CD4-positive, alpha-beta T cell treated with Interleukin-10 for 1 hour (primary cell): Measurements from ENCODE around the gene RGL3.
"Not testable (repeated sequence)": the region's sequence is repeated elsewhere in the genome, so short reads cannot be mapped to it uniquely, and the experiment has no call there.

Experiments
- DNase-seq: peaks from one replicate; pipeline ENCODE4 v3.0.0-alpha.2; 2020

The RGL3 gene

DNA sequence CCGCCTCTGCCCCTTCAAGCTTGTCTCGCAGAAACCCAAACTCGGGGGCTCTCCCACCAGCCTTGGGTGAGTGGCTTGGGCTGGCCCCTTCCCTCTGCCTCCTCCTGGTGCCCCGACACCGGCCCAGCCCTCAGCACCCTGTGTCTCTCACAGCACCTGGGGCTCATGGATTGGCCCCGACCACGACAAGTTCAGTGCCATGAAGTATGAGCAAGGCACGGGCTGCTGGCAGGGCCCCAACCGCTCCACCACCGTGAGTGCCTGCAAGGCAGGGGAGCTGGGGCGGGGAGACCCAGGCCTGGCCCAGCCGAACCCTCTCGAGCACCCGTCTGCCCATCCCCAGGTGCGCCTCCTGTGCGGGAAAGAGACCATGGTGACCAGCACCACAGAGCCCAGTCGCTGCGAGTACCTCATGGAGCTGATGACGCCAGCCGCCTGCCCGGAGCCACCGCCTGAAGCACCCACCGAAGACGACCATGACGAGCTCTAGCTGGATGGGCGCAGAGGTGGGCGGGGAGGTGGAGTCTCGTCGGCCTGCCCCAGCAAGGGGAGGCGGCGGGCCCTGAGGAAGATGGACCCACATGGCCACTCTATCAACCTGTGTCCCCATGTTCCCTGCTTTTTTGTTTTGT lies 29.9 kb upstream of the RGL3 start:
- no peak for DNase-seq

DNA sequence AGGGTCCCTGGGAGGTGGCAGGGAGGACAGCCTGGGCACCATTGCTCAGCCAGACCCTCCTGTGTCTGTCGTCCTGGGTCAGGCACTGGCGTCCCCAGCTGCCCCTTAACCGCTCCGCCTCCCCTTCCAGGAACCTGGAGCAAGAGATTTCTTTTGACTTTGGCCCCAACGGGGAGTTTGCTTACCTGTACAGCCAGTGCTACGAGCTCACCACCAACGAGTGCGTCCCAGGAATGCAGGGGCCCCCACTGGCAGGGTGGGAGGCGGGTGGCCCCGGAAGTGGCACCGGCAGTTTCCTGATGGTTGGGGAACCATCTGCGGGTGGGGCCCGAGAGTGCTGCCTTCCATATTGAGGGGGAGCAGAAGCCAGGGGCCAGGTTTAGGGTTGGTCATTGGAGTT lies 29.3 kb upstream of the RGL3 start:
- DNase-seq = no peak

DNA sequence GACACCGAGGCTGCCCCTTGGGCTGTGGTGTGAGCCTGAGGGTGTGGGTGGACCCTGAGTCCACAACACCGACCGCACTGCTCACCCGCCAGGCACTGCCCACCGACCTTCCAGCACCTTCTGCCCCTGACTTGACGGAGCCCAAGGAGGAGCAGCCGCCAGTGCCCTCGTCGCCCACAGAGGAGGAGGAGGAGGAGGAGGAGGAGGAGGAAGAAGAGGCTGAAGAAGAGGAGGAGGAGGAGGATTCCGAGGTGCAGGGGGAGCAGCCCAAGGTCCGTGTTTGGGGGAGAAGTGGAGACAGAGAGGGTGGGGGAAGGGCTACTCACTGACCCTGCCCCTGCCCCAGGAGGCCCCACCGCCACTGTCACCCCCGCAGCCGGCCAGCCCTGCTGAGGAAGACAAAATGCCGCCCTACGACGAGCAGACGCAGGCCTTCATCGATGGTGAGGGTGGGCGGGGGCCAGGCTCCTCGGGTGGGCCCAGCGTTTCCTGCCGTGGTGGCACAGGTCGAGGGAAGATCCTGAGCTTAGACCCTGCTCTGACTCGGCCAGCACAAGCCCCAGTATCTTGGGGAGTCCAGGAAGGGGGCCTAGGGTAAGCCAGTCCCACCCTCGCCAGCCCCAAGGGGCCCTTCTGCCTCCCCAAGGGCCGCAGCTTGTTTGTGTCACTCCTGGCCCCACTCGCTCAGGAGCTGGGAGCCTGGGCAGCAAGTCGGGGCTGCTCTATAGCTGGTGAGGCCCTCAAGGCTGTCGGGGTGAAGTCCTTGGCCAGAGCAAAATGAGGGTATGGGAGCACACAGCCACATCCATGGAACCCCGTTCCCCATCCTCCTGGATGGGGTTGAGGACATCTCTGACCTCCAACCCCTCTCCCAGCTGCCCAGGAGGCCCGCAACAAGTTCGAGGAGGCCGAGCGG lies 28.5 kb upstream of the RGL3 start:
- DNase-seq = no peak

DNA sequence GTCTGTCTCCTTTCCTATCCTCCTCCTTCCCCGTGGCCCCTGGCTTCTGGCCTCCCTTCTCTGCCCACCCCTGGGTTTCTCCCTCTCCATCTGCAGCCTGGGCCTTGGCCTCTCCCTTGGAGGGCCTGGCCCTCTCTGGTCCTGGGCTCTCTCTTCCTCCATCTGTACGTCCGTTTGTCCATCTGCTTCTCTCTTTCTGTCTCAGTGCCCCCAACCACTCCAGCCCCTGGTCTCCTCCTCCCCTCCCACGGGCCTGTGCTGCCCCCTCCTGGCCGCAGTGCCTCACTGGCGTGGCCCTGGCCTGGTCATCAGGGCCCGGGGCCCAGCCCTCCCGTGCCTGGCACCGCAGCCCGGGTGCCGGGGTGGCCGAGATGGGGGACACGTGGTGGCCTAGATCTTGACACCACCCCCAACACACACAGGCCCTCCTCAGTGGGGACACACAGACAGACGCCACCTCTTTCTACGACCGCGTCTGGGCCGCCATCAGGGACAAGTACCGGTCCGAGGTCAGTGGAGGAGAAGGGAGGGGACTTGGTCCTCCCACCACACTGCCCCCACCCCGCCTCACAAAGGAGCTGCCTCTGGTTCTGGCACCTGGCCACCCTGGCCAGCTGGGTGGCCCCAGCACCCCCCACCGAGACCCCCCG lies 27.7 kb upstream of the RGL3 start:
- peak; percentile 51 for DNase-seq

DNA sequence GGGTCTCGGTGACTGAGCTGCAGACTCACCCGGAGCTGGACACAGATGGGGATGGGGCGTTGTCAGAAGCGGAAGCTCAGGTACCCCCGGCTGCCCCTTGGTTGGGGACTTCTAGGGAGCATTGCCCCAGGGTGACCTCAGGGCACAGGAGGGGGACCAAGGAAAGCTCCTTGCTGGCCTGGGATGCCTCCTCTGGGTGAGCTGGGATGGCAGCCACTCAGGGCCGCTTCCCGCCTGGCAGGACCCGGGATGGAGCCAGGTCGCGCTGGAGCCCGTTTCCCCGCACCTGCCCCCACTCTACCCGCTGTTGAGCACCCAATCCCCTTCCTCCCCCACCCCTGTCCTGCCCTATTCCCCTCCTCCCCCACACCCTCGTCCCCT lies 27.1 kb upstream of the RGL3 start:
- DNase-seq = no peak

DNA sequence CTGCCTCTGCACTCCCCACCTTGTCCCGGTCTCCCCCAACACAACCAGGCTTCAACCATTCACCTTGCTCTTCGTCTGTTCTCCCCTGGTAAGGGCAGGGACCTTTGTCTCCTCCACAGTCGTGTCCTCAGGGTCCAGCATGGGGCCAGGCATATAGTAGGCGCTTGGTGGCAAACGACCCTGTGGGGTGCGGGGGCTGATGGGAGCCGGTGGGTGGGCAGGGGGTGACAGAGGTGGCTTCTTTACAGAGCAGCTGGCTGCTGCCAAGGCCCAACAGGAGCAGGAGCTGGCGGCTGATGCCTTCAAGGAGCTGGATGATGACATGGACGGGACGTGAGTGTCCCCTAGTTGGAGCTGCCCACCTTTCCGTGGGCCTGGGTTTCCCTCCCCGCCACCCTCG lies 26.0 kb upstream of the RGL3 start:
- DNase-seq = no peak

DNA sequence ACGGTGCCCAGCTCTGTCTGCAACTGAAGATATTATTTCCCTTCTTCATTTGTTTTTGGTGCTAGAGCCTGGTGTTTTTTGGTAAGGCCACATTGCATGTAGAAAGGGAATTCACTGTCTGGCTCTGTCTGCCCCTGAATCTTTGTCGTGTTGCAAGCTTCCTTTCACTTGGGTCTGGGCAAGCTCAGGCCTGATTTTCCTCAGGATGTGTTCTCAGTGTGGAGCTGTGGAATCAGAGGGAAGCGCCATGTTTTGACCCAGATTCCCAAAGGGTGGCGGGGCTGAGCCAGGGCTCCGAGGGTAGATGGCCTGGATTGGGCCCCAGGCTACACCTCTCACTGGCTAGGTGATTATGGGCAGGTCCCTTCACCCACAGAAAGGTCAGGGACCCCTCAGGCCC lies 24.9 kb upstream of the RGL3 start:
- no peak for DNase-seq

DNA sequence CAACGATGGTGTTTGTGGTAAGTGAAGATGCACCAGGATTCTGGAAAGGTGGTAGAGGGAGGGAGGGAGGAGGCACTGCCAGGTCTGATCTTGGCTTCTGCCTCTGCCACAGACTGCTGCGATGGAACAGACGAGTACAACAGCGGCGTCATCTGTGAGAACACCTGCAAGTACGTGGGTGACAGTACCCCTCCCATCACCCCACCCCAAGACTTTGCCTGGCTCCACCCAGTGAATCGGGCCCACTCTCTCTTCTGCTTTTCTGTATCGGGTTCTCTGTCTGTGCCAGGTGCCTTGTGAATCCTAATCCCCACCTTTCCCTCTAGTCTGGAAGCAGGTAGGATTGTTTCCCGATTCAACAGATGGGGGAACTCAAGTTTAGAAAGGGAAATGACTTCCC lies 18.8 kb upstream of the RGL3 start:
- no peak for DNase-seq

DNA sequence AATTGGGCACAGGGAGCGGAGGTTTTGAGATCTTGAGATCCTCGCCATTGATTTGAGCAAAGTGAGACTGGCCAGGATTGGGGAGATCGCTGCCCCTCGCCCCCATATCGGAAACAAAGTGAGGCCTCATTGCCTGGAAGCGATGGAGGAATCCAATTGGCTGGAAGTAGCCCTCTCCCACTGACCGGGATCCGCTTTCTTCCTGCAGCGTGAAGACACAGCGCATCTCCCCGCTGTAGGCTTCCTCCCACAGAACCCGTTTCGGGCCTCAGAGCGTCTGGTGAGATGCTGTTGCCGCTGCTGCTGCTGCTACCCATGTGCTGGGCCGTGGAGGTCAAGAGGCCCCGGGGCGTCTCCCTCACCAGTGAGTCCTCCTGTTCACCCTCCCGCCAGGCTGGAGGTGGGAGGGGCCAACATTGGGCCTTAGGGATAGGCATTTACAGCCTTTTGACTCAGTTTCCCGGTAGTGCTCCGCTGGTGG lies 16.8 kb upstream of the RGL3 start:
- no peak for DNase-seq

DNA sequence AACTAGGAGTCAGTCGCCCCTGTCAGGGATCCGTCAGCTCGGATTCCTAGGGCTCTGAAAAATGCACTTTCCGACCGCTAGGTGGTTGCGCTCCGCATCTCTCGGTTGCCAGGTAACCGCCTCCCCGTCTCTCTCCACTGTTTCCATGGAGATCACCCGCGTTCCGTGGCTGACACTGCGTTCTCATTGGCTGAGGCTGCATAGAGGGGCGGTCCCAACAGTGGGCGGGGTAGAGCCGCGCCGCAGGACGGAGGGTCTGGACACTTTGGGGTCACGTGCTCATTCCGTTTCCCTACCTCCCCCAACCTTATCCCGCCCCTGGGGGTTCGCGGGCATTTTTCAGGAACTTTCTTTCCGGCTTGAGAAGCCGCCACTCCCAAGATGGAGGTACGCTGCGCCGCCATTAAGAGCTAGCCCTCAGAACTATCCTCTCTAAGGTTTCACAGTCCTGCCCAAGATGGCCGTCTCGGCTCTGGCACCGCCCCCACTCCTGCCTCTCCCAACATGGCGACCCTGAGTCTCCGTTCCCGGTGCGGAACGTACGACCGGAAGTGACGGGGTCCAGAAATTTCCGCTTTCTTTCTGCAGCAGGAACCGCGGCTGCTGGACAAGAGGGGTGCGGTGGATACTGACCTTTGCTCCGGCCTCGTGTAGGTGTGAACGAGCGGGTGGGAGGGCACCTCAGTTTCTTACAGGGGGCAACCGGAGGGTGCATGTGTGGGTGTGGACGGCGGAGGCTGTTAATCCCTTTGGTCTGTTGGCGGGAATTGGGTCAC lies 16.1 kb upstream of the RGL3 start, which contains the start of the genes ODAD3 and PRKCSH:
TSS of gene ODAD3 (minus strand) at position 65 of the 776 bp plus-strand sequence. CDS start 105 bp downstream, outside the sequence.
TSS of gene PRKCSH (plus strand) at position 579 of the 776 bp plus-strand sequence. CDS start 483 bp downstream, outside the sequence.
- DNase-seq = peak; percentile 99

DNA sequence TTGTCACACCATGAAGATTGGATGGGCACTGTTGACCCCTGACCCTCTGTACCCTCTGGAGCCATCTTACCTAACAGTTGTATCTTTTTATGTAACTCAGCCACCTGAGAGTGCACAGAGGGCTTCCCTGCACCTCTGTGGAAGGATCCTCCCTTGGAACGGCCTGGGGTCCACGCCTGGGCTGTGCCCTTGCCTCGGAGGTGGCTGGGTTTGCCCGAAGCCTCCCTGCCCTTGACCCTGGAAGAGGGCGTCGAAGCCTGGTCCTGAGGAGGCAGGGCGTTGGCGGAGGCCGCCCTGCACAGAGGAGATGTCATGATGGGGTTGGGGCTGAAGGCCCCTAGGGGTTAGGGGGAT lies 15.6 kb upstream of the RGL3 start:
- no peak for DNase-seq

DNA sequence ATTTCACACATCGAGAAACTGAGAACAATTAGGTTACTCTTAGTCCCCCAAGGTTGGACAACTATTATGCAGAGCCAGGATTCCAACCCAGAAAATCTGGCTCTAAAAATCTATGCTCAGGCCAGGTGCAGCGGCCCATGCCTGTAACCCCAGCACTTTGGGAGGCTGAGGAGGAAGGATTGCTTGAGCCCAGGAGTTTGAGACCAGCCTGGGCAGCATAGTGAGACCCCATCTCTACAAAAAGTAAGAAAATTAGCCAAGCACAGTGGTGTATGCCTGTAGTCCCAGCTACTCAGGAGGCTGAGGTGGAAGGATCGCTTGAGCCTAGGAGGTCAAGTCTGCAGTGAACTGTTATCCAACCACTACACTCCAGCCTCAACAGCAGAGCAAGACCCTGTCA lies 14.4 kb upstream of the RGL3 start:
- DNase-seq = not testable (repeated sequence)

DNA sequence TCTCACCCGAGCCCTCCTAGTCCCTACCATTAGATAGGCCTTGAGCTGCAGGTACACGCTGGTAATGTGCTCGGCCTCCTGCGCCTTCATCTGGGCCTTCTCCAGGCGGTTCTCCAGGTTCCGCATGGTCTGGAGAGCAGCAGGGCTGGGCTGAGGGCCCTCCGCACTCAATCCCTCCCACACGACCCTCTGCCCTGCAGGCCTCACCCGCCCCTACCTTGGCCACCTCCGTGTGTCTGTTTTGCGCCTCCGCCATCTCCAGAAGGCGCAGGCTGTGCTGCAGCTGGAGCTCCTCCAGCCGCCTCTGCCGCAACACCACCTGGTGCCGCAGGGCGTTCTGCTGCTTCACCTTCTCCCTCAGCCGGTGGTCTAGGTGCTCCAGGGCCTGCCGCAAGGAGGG lies 7.5 kb upstream of the RGL3 start:
- DNase-seq = no peak

DNA sequence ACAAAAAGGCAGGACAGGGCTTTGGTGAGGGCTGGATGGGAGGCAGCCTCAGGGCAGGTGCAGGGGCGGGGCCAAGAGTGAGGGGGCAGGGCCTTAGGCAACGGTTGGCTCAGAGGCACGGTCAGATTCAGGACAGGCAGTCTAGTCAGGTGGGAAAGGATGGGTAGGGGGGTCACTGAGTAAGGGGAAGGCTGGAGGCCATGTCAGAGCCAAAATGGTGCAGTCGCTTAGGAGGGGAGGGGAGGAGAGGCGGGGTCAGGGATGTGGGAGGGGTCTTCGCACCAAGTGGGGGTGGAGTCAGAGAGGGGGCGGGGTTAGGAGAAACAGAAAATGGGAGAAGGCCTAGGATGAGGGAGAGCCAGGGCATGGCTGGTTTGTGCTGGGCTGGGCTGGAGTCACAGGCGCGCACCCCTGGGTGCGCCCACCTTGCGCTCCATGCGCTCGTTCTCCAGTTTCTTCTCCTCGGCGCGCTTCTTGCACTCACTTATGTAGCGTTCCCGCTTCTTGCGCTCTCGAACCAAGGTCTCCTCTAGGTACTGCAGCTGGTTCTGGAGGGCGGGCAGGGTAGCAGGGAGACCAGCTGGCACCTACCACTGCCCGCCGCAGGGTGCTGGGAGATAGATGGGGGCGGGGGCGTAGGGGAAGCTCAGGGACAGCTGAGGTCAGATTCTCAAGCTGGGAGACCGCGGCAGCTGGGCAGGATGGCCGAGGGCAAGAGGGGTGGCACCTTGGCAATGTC lies 6.8 kb upstream of the RGL3 start:
- DNase-seq = no peak

DNA sequence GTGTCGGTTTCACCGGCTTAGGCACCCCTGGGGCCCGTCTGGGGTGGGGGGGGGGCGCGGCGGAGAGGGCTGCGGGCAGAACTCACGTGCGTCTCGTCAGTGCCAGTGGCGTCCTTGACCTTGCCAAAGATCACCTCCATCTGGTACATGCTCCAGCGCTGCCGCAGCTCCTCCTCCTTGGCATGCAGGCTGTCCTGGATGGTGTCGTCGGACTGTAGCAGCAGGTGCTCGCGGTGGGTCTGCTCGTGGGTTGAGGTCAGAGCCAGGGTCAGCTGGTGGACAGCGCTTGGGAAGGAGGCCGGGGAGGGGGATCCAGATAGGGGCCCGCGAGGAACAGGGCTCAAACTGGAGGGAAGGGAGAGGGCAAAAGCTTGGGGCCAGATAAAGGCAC lies 4.7 kb upstream of the RGL3 start:
- DNase-seq = no peak

DNA sequence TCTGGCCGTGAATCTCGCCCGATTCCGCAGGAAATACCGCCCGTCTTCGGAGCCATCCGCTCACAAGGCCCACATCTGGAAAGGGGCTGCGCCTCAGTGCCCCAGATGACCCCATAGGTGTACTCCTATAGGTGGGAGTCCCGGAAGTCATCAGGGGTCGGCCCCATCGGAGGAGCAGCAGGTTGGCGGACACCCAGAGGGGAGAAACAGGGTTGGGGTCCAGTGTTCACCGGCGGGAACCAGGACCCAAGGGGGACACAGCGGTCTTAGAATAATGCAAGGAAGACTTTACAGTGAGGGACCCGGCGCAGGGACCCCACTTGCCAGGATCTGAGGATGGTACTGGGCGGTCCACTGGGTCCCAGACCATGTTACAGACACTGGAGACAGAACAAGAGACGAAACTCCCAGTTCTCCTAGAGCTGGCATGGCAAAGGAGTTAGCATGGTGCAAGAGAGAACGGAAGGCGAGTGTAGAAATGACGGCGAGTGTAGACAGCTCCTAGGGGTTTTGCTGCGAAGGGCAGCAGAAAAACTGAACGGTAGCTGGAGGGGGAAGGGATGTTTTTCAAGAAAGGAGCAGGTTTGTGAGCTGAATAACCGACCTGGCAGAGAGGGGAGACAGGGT lies 4.2 kb upstream of the RGL3 start:
- no peak for DNase-seq

DNA sequence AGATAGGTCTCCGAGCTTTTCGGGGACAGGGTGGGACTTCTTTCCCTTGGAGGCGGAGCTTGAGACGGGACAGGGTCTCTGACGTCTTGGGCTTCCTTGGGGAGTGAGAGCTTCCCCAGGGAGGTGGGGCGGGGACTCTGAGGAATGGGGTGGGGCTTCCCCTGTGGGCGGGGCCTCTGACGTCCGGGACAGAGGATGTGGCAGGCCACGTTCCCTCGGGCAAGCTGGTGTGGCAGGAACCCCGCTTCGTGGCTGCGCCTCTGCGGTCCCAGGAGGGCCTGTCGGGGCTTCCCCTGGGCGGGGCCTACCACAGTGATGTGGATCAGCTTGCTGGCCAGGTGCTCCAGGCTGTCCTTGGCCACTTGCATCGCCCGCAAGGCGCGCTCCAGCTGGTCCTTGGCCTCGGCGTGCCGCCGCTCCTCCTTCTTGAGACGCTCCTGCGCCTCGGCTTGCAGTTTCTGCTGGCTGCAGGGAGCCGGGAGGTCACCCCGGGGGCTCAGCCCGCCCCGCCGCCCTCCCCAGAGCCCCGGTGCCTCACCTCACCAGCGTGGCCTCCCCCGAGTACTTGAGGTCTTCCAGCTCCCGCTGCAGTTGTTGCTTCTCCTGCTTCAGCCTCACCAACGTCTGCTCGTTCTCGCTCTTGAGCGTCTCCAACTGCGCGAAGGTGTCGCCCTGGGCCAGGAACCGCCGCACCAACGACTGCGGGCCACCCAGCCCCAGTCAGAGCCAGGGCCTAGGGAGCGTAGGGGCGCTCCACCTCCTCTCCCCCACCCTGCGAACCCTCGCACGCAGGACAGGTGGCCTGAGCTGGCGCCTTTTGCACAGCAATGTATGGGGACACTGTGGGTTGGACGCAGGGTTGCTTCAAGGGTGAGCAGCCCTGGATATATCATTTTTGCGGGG lies 3.3 kb upstream of the RGL3 start:
- DNase-seq = peak; percentile 82

DNA sequence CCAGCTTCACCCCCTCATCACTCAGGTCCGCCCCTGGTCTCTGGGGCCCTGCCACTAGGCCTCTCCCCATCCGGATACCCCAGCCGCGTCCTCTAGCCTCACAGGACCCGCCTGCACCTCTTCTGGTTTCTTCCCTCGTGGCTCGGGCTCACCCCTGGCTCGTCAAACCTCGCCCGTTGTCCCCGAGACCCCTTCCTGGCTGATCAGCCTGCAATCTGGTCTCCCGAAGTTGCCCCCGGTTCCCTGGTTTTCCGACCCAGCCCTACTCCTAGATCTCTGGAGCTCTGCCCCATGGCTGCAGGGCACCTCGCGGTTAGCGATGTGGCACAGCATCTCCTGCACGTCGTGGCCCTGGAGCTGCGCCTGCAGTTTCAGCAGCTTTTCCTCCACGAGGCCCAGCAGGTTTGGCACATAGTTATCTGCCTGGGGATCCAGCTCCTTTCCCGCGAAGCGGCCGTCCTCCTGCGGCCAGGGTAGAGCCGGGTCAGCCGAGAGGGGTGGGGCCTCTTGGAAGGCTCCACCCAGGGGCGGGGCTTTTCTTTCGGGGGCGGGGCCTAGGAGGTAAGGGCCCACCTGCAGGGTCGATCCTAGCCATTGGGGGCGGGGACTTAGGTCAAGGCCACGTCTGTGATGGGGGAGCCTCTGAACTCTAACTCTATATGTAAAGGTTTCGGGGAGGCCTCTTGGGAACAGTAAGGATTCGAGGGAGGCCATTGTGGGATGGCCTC lies 2.4 kb upstream of the RGL3 start:
- peak; percentile 46 for DNase-seq

DNA sequence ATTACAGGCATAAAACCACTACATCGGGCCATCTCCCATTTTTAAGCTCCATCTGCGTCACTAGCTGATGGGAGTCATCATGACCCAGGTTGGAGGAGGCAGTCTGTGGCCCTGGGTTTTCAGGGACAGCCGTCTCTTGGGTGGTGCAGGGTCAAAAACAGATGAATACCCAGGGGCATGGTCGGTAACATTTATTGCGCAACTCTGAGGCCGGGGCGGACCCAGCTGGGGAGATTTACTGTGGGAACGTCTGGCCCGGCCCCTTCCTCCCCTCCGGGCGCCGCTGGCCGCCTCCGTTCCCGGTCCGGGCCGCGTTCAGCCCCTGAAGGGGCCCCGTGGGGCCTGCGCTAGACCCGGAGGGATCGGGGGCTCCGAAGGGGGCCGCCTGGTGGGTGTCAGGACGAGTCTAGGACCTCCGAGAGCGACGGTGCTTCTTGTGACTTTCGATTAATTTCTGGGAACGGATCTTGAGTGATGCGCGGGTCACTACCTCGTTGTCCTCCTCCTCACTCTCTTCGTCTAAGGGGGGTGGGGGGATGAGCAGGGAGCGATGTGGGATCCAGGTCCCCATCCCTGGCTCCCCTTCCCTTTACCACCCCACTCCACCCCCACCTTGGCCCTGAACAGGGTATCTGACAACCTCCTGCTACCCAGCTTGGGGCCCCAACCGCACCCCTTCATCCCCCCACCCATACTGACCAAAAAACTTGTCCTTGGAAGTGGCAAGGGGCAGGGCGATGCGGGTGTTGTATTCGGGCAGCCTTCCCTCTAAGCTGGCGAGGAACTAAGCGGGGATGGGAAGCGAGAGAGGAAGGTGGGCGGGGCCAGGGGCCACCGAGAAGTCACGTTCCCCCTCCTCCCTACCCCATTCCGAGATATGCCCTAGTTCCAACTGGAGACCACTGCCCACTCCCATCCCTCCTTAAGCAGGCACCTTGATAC lies 1.6 kb upstream of the RGL3 start:
- DNase-seq = no peak
